ENCODE results near the gene TBX15.
"Not testable (repeated sequence)": the region's sequence is repeated elsewhere in the genome, so short reads cannot be mapped to it uniquely, and the experiment has no call there.

TBX15 gene

DNA sequence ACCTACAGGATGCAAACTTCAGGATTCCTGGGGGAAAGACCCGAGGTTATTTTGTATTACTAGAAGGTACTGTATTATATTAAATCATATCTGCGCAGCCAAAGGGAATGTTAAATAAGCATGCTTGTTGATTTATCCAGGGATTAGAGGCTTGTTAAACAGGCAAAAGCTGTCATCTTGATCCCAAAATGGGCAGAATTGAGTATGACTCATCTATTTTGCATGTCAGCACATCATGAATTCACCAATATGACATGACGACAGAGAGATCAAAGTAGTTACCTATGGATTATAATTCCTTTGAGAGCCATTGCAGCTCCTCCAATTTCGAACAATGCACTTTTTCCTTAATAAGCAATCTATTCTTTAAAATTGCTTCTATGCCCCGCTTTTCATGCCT lies 66.1 kb downstream of the TBX15 start:
- H3K36me3 ChIP-seq (replicated peaks; ENCODE audit: low read depth, low read length), result no peaks in the 10 kb centered on the region
- H3K9me3 ChIP-seq (ENCODE audit: insufficient read depth, low read length), result no peaks in the 10 kb centered on the region
- no peak overlapping the region for H3K9ac ChIP-seq (ENCODE audit: low read length)
- no peaks in the 10 kb centered on the region for H3K27me3 ChIP-seq (ENCODE audit: low read depth, low read length)
- H2AFZ ChIP-seq (ENCODE audit: low read depth, low read length), result no peak overlapping the region
- no peaks in the 10 kb centered on the region for H4K20me1 ChIP-seq (ENCODE audit: insufficient read depth, low read length)
- no peak overlapping the region for H3K4me3 ChIP-seq (ENCODE audit: low read length)
- peaks cover 14% of the 10 kb centered on the region for H3K4me1 ChIP-seq (ENCODE audit: low read length)
- no peak overlapping the region for H3K4me2 ChIP-seq (ENCODE audit: low read length)
- H3K79me2 ChIP-seq (ENCODE audit: low read length), result no peaks in the 10 kb centered on the region
- H3K27ac ChIP-seq (ENCODE audit: low read length), result no peak overlapping the region
- TF ChIP-seq, protein P1, sequence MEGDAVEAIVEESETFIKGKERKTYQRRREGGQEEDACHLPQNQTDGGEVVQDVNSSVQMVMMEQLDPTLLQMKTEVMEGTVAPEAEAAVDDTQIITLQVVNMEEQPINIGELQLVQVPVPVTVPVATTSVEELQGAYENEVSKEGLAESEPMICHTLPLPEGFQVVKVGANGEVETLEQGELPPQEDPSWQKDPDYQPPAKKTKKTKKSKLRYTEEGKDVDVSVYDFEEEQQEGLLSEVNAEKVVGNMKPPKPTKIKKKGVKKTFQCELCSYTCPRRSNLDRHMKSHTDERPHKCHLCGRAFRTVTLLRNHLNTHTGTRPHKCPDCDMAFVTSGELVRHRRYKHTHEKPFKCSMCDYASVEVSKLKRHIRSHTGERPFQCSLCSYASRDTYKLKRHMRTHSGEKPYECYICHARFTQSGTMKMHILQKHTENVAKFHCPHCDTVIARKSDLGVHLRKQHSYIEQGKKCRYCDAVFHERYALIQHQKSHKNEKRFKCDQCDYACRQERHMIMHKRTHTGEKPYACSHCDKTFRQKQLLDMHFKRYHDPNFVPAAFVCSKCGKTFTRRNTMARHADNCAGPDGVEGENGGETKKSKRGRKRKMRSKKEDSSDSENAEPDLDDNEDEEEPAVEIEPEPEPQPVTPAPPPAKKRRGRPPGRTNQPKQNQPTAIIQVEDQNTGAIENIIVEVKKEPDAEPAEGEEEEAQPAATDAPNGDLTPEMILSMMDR (IDR thresholded peaks at IDR 0.05; ENCODE audit: low read depth, low read length), result no peak
- TF ChIP-seq EZH2phosphoT487 (IDR thresholded peaks at IDR 0.05; ENCODE audit: low read depth), result no peak

GRCh38 chr1:118920124-118920717 lies 67.9 kb downstream of the TBX15 start:
- no peak overlapping the region for H2AFZ ChIP-seq (ENCODE audit: low read depth, low read length)
- no peak overlapping the region for H3K27ac ChIP-seq (ENCODE audit: low read length)
- no peaks in the 10 kb centered on the region for H3K27me3 ChIP-seq (ENCODE audit: low read depth, low read length)
- peaks cover 14% of the 10 kb centered on the region for H3K4me1 ChIP-seq (ENCODE audit: low read length)
- no peaks in the 10 kb centered on the region for H4K20me1 ChIP-seq (ENCODE audit: insufficient read depth, low read length)
- no peaks in the 10 kb centered on the region for H3K9me3 ChIP-seq (ENCODE audit: insufficient read depth, low read length)
- H3K79me2 ChIP-seq (ENCODE audit: low read length), result no peaks in the 10 kb centered on the region
- no peak overlapping the region for H3K4me3 ChIP-seq (ENCODE audit: low read length)
- H3K36me3 ChIP-seq (replicated peaks; ENCODE audit: low read depth, low read length), result no peaks in the 10 kb centered on the region
- TF ChIP-seq, protein P1 (IDR thresholded peaks at IDR 0.05; ENCODE audit: low read depth, low read length), result no peak
- no peak for TF ChIP-seq EZH2phosphoT487 (IDR thresholded peaks at IDR 0.05; ENCODE audit: low read depth)
- no peak overlapping the region for H3K9ac ChIP-seq (ENCODE audit: low read length)
- H3K4me2 ChIP-seq (ENCODE audit: low read length), result no peak overlapping the region

GRCh38 chr1:118918940-118919259 lies 69.2 kb downstream of the TBX15 start:
- Histone ChIP-seq H3K36me3 (replicated peaks; ENCODE audit: low read depth, low read length) (no peaks in the 10 kb centered on the region), H3K9me3 (ENCODE audit: insufficient read depth, low read length) (no peaks in the 10 kb centered on the region), H3K27ac (ENCODE audit: low read length) (no peak overlapping the region), H3K4me1 (ENCODE audit: low read length) (peaks cover 14% of the 10 kb centered on the region), H4K20me1 (ENCODE audit: insufficient read depth, low read length) (no peaks in the 10 kb centered on the region), H3K9ac (ENCODE audit: low read length) (no peak overlapping the region), H2AFZ (ENCODE audit: low read depth, low read length) (no peak overlapping the region), H3K79me2 (ENCODE audit: low read length) (no peaks in the 10 kb centered on the region), H3K4me2 (ENCODE audit: low read length) (peak overlapping the region; percentile 41), H3K4me3 (ENCODE audit: low read length) (no peak overlapping the region), H3K27me3 (ENCODE audit: low read depth, low read length) (no peaks in the 10 kb centered on the region)
- TF ChIP-seq EZH2phosphoT487 (IDR thresholded peaks at IDR 0.05; ENCODE audit: low read depth), result no peak
- TF ChIP-seq, protein P1 (IDR thresholded peaks at IDR 0.05; ENCODE audit: low read depth, low read length), result no peak

DNA sequence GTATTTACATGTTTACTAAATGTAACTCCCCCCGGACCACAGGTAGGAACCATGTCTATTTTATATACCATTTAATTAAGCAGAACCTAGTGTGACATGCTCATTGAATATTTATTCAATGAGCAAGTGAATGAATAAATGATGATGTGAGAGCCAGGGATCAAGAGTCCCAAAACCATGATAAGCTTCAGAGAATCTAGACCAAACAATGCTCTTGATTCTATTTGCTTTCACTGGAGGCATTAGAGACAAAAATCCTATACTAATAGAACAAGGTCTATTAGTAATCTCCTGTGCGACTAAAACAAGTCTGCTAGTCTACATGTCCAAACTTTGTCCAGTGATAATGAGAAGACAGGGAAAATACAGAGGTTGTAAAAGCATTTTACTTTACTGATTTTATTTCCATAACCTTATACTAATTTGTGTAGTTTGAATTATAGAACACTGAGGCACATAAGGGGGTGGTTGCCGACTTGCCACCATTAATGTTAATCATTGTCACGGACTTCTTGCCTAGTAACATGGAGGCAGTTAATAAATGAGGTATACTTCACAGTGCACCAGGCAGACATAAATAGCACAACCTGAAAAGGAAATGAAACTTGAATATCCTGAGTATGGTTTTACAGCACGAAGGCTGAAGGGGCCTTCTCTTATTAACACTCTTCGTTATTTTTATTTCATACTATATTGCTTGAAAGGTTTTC lies 69.8 kb downstream of the TBX15 start:
- Histone ChIP-seq H3K36me3 (replicated peaks; ENCODE audit: low read depth, low read length) (no peaks in the 10 kb centered on the region), H3K9me3 (ENCODE audit: insufficient read depth, low read length) (no peaks in the 10 kb centered on the region), H3K9ac (ENCODE audit: low read length) (no peak overlapping the region), H3K4me1 (ENCODE audit: low read length) (peaks cover 14% of the 10 kb centered on the region), H3K79me2 (ENCODE audit: low read length) (no peaks in the 10 kb centered on the region), H3K27me3 (ENCODE audit: low read depth, low read length) (no peaks in the 10 kb centered on the region), H2AFZ (ENCODE audit: low read depth, low read length) (no peak overlapping the region), H4K20me1 (ENCODE audit: insufficient read depth, low read length) (no peaks in the 10 kb centered on the region), H3K4me3 (ENCODE audit: low read length) (no peak overlapping the region), H3K27ac (ENCODE audit: low read length) (no peak overlapping the region), H3K4me2 (ENCODE audit: low read length) (peak overlapping the region; percentile 41)
- no peak for TF ChIP-seq EZH2phosphoT487 (IDR thresholded peaks at IDR 0.05; ENCODE audit: low read depth)
- TF ChIP-seq, protein P1 (IDR thresholded peaks at IDR 0.05; ENCODE audit: low read depth, low read length), result no peak

DNA sequence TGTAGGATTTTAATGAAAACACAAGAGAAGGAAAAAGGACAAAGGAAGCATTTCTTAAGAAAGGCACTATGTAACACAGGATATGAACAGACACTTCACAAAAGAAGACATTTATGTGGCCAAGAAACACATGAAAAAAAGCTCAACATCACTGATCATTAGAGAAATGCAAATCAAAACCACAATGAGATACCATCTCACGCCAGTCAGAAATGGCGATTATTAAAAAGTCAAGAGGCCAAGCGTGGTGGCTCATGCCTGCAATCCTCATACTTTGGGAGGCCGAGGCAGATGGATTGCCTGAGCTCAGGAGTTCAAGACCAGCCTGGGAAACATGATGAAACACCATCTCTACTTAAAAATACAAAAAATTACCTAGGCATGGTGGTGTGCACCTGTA lies 71.8 kb downstream of the TBX15 start:
- H3K27me3 ChIP-seq (ENCODE audit: low read depth, low read length); H3K79me2 ChIP-seq (ENCODE audit: low read length); H3K4me2 ChIP-seq (ENCODE audit: low read length); H3K4me3 ChIP-seq (ENCODE audit: low read length); H2AFZ ChIP-seq (ENCODE audit: low read depth, low read length); H3K9ac ChIP-seq (ENCODE audit: low read length); H3K36me3 ChIP-seq (replicated peaks; ENCODE audit: low read depth, low read length); H3K27ac ChIP-seq (ENCODE audit: low read length); H3K9me3 ChIP-seq (ENCODE audit: insufficient read depth, low read length); H4K20me1 ChIP-seq (ENCODE audit: insufficient read depth, low read length): not testable (repeated sequence)
- peaks cover 14% of the 10 kb centered on the region for H3K4me1 ChIP-seq (ENCODE audit: low read length)

All from OCI-LY3 (cell line).